ENCODE data around the gene OSTF1.

DNA sequence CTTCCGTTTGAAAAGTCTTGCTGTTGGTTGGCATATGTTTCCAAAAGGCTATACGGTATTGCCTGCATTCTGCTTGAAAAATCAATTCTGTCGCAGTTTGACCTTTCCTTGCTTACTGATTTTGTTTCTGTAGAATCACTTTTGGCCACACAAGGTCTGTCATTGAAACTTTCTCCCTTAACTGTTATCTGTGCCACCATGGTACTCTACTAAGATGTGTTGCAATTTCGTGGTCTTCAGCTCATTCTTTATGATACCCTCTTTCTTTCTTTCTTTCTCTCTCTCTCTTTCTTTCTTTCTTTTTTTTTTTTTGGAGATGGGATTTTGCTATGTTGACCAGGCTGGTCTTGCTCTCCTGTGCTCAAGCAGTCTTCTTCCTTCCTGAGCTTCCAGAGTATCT, 4.5 kb downstream of the OSTF1 start:
- TF ChIP-seq CTCF (IDR thresholded peaks at IDR 0.05; ENCODE audit: poor library complexity, severe bottlenecking) = no peak
- no peak for TF ChIP-seq SMC3 (conservative IDR thresholded peaks at IDR 0.05; ENCODE audit: poor library complexity)
